HG02678 (cell line): ENCODE results near the gene DLG2.

Experiments used
- ATAC-seq: cut with Tn5 transposase; IDR thresholded peaks from one replicate; pipeline ENCODE4 v1.9.1; 2021; ENCODE audit warnings: mild to moderate bottlenecking, moderate library complexity; ENCODE audit not compliant: unreplicated experiment

Gene DLG2

DNA sequence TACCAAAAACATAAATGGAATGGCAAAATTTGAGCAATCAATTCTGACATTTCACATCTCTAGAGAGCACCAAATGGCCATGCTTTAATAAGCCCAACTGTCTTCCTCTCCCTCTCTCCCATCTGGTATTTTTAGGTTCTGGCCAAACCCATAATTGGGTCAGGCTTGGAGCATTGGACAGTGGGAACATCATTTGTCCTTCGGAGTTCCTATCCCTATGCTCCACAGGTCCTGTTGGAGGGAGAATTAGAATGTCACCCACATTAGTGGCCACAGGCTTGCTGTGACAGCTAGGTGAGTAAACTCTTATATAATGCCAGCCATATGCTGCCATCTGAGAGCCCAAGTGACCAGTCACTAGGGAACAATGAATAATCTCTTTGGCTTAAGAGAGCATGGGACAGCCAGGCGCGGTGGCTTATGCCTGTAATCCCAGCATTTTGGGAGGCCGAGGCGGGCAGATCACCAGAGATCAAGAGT lies 2090.0 kb downstream of the DLG2 start:
- no peak for ATAC-seq

- ATAC-seq = no peak
Observed at GRCh38 chr11:83533166-83533565, 2094.0 kb downstream of the DLG2 start.

GRCh38 chr11:83528877-83529276 lies 2098.3 kb downstream of the DLG2 start:
- ATAC-seq = no peak

GRCh38 chr11:83528225-83528624 lies 2098.9 kb downstream of the DLG2 start:
- no peak for ATAC-seq

DNA sequence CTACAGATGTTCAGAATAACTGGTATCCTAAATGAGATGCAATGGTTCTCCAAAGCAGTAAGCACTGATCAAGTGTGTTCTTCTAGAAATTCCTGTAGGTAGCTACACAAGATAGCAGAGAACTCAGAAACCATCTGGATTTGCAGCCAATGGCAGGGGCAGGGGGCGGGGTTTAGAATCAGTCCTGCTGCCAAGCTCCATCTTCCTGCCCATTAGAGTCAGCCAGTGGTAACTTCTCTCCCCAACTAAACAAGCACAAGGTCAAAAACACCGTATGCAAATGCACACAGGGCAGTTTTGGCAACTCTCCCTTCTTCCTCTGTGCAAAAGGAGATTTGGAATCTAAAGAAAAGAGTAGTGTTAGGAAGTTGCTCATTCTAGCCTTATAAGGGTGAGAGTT lies 2103.5 kb downstream of the DLG2 start:
- ATAC-seq = no peak

DNA sequence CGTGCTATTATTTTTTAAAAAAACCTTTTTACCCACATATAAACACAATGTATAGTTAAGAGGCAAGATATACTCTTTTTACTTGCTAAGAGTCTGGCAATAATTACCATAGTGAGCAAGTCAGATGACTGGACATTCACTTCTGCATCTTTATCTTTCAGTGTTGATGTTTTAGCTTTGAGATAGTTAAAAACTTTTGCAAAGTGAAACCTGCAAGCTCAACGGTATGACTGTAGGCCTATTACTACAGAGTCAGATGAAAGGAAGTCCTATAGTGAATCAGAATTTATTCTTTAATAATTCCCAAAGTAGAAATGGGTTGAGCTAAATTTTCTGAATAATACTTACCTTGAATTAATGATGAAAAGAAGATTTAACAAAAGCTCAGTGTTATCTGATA lies 2104.2 kb downstream of the DLG2 start:
- ATAC-seq = no peak

DNA sequence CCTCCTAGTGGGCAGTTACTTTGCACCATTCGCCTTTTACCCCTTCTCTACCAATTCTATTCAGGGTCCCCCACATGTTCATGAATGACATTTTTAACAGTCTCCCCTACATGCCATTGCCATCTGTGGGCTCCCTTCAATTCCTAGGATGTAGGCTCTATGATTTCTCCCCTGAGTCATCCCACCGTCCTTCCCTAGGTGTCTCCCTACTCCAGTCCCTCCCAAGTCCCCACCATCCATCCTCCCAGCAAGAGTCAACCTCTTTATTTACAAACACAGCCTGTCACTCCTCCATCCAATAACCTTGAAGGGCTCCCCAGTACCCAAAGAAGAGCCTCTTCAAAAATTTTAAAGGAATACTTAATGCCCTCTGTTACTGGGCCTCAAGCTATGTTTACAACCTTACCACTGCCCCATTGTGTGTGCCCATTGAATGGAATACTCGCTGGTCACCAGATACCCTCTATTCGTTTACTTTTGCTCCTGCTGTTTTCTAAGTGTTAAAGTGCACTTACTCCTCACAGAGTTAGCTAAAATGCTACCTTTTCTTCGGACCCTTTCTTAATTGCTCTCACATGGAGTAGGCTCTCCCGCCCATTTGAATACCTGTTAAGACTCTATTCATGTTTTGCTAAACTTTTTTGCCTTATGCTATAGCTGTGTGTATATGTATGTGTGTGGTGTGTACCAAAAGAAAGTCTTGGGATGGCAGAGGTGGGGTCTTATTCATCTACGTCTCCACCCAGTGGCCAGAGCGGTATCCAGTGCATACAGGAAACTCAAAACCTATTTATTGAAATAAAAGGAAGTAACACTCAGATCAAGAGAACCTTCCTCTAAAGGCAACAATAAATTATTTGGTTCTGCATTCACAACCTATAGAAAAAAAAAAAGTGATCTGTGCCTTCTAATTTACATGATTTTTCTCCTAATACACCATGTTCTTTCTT lies 2105.2 kb downstream of the DLG2 start:
- ATAC-seq = no peak

DNA sequence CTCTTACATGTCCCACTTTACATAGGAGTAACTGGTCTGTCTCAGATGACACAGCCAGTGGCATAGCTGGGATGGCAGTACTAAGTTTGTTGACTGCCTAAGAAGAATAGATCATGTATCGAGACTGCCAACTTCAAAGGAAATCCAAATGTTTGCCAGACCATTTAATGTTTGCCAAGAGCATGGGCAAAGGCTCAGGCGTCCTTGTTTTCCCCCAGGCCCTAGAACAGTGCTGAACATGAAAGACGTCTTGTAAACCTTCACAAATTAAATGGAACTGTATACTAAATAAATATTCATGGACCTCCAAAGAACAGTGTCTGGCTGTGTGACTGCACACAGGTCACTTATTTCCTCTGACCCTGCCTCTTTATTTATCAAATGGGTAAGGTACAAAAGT lies 2106.3 kb downstream of the DLG2 start:
- no peak for ATAC-seq

- ATAC-seq = no peak
Observed at GRCh38 chr11:83511646-83512045, 2115.5 kb downstream of the DLG2 start.

DNA sequence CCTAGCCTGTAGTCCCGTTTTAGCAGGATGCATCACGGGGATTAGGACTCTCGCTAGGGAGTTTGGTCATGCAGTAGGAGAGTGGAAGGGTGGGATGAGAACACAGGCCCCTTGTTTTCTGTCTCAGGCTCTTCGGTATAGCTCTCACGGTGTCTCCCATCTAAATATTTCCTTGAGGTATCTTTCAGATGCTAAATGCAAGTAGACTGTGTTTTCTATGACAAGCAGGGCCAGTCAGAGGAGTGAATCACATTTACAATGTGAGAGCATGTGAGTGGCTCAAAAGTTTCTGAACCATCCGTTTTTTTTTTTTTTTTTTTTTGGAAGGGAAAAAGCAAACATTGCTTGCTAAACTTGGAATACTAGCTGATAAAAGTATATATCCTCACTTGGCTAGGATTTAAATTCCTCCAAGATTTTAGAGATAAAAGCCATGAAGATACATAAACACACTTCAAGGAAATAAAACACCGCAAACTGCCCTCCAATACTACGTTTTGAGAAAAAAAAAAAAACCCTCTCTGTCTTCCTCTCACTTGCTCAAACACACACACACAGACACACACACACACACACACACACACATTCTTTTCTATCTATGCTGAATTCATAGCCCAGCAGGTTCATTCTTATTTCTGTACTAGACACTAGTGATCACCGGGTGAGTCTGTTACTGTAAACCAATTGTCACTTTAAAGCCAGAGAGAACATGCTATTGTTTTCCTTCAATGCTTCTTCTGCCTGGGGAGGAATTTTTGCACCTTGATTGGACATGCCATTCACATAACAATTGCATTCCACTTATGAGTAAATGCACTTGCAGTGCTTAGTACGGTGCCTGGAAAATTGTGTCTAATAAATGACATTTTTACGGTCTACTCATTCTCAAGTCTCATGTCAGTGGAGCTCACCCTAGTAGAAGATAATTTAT lies 2116.3 kb downstream of the DLG2 start:
- ATAC-seq = no peak

DNA sequence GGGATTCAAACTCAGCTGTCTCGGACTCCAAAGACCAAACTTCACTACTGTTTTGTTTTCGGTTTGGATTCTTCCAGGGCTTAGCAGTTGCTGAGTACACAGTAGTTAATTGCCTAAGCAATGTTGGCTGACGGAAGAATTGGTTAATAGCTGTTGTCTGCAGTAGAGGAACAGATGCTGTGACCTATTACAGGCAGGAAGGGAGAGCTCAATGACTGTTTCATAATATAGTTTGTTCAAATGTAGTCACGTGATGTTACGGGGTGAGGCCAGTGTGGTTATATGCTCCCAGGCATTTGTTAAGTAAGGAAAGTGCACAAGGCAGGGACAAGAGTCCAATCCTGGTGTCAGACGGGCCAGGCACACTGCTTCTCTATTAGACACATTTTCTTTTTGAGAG lies 2118.3 kb downstream of the DLG2 start:
- ATAC-seq = no peak

DNA sequence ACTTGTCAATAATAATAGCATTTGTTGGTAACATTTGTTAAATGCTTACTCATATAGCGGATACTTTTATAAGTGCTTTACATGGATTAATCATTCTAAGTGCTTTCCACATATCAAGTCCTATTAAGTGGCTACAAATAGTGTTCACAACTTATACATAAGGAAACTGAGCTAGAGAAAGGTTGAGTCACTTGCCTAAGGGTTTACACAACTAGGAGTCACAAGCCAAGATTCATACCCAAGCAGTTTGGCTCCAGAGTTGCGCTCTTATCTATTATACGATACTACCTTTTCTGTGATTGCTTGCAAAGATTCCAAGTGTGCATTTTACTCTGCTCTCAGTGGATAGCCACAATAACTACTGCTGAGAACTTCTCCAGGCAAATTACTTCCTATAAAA lies 2125.1 kb downstream of the DLG2 start:
- ATAC-seq = no peak

DNA sequence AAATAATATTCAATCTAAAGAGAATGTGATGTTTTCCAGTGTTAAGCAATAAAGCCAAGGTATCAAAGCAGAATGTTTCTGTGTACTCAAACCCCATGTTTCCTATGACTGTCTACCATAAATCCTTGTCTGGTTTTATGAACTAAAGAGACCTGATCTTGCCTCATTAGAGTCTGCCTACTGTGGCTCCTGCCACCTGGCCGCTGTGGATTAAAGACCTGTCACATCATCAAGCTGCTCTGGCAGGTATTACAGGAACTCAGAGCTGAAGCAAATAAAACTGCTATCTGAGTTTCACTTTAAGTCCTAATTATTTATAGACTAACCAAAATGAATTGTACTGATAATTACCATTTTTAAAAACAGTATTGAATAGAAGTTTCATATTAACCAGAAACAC lies 2133.2 kb downstream of the DLG2 start:
- ATAC-seq = no peak

DNA sequence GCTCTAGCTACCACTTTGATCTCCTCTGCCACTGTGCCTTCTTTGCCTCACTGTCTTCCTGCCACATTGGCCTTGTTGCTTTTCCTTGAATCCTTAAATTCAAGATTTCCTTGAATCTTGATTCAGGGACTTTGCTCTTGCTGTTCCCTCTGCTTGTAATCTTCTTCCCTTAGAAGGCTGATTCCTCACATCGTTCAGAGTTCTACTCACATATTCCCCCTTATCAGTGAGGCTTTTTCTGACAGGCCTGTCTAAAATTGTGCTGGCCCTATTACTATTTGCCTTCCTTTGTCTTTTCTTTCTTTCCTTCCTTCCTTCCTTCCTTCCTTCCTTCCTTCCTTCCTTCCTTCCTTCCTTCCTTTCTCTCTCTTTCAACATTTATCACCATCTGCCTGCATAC lies 2134.1 kb downstream of the DLG2 start:
- ATAC-seq = no peak

GRCh38 chr11:83483808-83484207 lies 2143.3 kb downstream of the DLG2 start:
- ATAC-seq = no peak

DNA sequence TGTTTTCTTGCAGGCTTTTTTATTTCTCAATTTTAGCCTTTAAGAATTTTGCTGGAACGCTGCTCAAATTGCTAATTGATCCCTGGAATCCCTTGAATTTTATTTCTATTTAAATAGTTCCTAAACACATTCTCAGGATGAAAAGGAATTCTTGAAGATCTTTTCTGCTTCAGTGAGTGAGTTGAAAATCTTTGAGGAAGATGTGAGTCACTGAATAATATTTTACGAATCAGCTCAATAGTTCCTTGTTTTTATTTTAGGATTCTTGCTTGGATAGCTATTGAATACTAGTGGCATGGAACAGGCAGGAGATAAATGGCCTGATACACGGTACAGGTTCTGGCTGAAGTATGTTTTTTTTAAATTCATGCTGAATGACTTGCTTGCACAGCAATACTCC lies 2146.3 kb downstream of the DLG2 start:
- ATAC-seq = no peak

DNA sequence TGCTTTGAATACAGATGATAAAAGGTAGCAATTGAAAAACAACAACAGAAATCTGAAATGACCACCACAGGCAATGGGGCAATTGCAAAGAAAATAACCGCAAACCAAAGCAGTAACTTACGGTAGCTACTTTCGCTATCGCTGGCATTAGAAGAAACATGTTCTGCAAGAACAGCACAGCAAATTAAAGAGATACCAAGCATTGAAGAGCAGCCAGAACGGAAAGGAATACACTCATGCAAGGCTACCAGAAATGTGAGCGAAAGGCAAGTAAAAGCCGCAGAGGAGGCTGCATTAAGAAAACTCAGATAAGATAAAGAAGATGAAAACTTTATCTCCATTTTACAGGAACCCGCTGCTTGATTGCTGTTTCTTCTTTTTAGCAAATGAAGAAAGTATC lies 2146.9 kb downstream of the DLG2 start:
- no peak for ATAC-seq

GRCh38 chr11:83477772-83478171 lies 2149.4 kb downstream of the DLG2 start:
- no peak for ATAC-seq

- ATAC-seq = no peak
Observed at GRCh38 chr11:83475760-83476159, 2151.4 kb downstream of the DLG2 start.

DNA sequence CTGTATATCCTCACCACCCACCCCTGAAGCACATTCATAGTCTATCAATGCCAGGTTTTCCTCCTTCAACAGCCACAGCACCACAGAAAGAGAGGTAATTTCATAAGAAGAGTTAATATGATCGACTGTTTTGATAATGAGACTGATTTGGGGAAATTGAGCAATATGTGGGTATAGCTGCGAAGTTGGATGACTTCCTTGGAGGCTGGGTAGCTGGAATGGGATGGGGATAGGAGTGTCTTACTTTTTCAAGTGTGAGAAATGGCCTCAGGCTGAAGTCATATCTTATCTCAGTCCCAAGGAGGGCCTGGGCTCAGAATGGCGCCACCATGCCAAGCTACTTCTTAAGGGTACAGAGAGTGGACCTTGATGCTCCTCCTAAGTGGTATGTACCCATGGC lies 2153.4 kb downstream of the DLG2 start:
- ATAC-seq = no peak

DNA sequence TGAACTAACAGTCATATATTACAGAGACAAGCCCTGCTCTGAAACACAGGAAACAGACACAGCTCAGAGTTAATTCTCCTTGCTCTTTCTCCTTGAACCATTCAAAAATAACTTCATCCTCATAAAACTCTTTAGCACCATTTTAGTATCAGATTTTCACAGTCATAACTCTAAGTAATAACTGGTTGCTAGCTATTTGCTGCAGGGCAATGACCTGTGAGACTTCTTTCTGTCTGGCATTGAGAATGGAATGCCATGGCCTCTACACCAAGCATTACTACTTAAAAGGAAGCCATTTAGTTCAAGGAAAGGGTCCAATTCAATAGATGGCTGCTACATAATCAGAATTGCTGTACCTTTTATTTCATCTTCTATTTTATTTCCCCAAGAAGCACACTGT lies 2154.3 kb downstream of the DLG2 start:
- ATAC-seq = no peak
